HL-60 (cell line): Measurements from ENCODE around the gene PTPRM.

ENCODE experiments used
- DNase-seq, 2 experiments: peaks; one replicate each; pipeline ENCODE4 v3.0.0-alpha.2; 2010 to 2020; ENCODE audit warnings: low read depth in 1 of 2, low spot score in 1 of 2
- H3K27ac ChIP-seq: fragments of 250-450 bp; sonication (Bioruptor Pico); replicated peaks from 2 replicates; pipeline ENCODE4 v1.5.1; 2020; ENCODE audit warnings: mild to moderate bottlenecking, moderate library complexity
- H3K27me3 ChIP-seq: fragments of 250-450 bp; sonication (Bioruptor Pico); 2 replicates; pipeline ENCODE4 v1.5.1; 2021; ENCODE audit warnings: mild to moderate bottlenecking, moderate library complexity; ENCODE audit not compliant: insufficient read depth, poor library complexity, severe bottlenecking
- H3K4me3 ChIP-seq: replicated peaks from 2 replicates; pipeline ENCODE4 v1.5.1; 2011; ENCODE audit warnings: mild to moderate bottlenecking, control low read depth, low read length; ENCODE audit not compliant: insufficient read depth
- GABPA ChIP-seq: IDR thresholded peaks from 2 replicates; pipeline ENCODE4 v1.6.1; 2012; ENCODE audit warnings: low read depth
- POLR2AphosphoS5 ChIP-seq: IDR thresholded peaks from 2 replicates; pipeline ENCODE4 v1.6.1; 2012; ENCODE audit warnings: low read depth
- SPI1 ChIP-seq: IDR thresholded peaks from 2 replicates; pipeline ENCODE4 v1.6.1; 2012; ENCODE audit warnings: low read depth, mild to moderate bottlenecking, borderline replicate concordance
- TF ChIP-seq, protein P1 (sequence below): IDR thresholded peaks from one replicate; pipeline ENCODE4 v1.5.1; 2011; ENCODE audit warnings: low read length, control low read depth, inconsistent platforms; ENCODE audit not compliant: insufficient read depth
- TF ChIP-seq, protein P2 (sequence below): IDR thresholded peaks from 2 replicates; pipeline ENCODE4 v1.6.1; 2012; ENCODE audit warnings: low read depth; ENCODE audit not compliant: insufficient replicate concordance

Gene PTPRM

DNA sequence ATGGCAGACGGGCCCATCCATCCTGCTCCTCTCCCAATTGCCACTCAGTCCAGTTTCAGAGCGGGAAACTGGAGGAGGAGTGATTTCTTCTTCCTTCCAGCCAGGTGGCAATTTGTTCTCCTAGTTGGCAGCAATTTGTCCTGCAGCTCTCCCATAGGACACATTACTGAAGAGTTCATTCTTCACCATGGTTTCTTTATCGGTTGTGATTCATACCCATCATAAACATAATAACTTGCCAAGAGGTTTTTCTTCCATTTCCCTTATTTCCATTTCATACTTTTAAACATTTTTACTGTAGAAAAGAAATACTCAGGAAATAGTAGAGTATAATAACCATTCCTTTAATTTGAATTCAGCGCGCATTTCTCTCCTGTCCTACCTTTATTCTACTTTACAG, 664.2 kb downstream of the PTPRM start:
- Histone ChIP-seq H3K4me3 (no peak overlapping the region), H3K27me3 (peaks cover 6% of the 10 kb centered on the region), H3K27ac (no peak overlapping the region)
- no peak for DNase-seq
- TF ChIP-seq, protein P1, sequence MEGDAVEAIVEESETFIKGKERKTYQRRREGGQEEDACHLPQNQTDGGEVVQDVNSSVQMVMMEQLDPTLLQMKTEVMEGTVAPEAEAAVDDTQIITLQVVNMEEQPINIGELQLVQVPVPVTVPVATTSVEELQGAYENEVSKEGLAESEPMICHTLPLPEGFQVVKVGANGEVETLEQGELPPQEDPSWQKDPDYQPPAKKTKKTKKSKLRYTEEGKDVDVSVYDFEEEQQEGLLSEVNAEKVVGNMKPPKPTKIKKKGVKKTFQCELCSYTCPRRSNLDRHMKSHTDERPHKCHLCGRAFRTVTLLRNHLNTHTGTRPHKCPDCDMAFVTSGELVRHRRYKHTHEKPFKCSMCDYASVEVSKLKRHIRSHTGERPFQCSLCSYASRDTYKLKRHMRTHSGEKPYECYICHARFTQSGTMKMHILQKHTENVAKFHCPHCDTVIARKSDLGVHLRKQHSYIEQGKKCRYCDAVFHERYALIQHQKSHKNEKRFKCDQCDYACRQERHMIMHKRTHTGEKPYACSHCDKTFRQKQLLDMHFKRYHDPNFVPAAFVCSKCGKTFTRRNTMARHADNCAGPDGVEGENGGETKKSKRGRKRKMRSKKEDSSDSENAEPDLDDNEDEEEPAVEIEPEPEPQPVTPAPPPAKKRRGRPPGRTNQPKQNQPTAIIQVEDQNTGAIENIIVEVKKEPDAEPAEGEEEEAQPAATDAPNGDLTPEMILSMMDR = no peak
- TF ChIP-seq GABPA = no peak
- TF ChIP-seq POLR2AphosphoS5 = no peak
- TF ChIP-seq, protein P2, sequence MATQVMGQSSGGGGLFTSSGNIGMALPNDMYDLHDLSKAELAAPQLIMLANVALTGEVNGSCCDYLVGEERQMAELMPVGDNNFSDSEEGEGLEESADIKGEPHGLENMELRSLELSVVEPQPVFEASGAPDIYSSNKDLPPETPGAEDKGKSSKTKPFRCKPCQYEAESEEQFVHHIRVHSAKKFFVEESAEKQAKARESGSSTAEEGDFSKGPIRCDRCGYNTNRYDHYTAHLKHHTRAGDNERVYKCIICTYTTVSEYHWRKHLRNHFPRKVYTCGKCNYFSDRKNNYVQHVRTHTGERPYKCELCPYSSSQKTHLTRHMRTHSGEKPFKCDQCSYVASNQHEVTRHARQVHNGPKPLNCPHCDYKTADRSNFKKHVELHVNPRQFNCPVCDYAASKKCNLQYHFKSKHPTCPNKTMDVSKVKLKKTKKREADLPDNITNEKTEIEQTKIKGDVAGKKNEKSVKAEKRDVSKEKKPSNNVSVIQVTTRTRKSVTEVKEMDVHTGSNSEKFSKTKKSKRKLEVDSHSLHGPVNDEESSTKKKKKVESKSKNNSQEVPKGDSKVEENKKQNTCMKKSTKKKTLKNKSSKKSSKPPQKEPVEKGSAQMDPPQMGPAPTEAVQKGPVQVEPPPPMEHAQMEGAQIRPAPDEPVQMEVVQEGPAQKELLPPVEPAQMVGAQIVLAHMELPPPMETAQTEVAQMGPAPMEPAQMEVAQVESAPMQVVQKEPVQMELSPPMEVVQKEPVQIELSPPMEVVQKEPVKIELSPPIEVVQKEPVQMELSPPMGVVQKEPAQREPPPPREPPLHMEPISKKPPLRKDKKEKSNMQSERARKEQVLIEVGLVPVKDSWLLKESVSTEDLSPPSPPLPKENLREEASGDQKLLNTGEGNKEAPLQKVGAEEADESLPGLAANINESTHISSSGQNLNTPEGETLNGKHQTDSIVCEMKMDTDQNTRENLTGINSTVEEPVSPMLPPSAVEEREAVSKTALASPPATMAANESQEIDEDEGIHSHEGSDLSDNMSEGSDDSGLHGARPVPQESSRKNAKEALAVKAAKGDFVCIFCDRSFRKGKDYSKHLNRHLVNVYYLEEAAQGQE = no peak
- TF ChIP-seq SPI1 = no peak

DNA sequence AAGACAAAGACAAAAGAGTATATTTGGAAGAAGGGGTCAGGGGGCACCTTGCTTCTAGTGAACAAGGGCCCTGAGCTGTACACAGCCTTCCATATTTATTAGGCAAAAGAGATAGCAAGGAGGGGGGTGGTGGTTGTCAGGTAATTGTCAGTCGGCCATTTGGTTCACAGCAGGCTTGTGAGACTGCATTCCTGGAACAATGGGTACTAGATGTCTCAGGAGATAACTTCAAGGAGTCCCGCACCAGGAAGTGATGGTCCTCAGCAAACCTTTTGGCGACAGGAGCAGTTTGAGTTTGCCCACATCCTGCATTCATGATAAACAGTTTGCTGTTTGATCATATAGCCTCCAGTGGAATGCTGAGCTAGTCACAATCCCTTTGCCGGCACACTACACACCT, 665.7 kb downstream of the PTPRM start:
- Histone ChIP-seq H3K4me3 (no peak overlapping the region), H3K27me3 (peaks cover 6% of the 10 kb centered on the region), H3K27ac (no peak overlapping the region)
- TF ChIP-seq, protein P1 = no peak
- TF ChIP-seq SPI1 (no peak), GABPA (no peak), POLR2AphosphoS5 (no peak)
- TF ChIP-seq, protein P2 = no peak
- no peak for DNase-seq

DNA sequence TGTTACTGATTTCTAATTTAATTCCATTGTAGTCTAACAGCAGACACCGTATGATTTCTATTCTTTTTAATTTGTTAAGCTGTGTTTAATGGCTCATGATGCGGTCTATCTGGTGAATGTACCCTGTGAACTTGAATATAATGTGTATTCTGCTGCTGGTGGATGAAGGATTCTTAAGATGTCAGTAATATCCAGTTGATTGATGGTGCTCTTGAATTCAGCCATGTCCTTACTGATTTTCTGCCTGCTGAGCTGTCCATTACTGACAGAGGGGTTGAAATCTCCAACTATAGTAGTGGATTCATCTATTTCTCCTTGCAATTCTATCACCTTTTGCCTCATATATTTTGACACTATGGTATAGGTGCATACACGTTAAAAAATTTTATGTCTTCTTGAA, 668.8 kb downstream of the PTPRM start:
- DNase-seq = no peak
- H3K4me3 ChIP-seq = no peak overlapping the region
- H3K27ac ChIP-seq = no peak overlapping the region
- peaks cover 6% of the 10 kb centered on the region for H3K27me3 ChIP-seq
- TF ChIP-seq GABPA (no peak), SPI1 (no peak), POLR2AphosphoS5 (no peak)
- TF ChIP-seq, protein P1 = no peak
- TF ChIP-seq, protein P2 = no peak
